HG03520 (cell line): ENCODE data around the gene TMEM190.
"Not testable (repeated sequence)": the region's sequence is repeated elsewhere in the genome, so short reads cannot be mapped to it uniquely, and the experiment has no call there.

ENCODE experiments used
- ATAC-seq: cut with Tn5 transposase; IDR thresholded peaks from one replicate; pipeline ENCODE4 v1.9.1; 2021; ENCODE audit warnings: mild to moderate bottlenecking, moderate library complexity; ENCODE audit not compliant: unreplicated experiment

The TMEM190 gene

GRCh38 chr19:55418185-55418584 lies 41.6 kb downstream of the TMEM190 start:
- ATAC-seq = no peak

GRCh38 chr19:55419103-55419502 lies 42.5 kb downstream of the TMEM190 start:
- no peak for ATAC-seq

GRCh38 chr19:55419624-55420236 lies 43.1 kb downstream of the TMEM190 start:
- ATAC-seq = no peak

GRCh38 chr19:55421281-55421680 lies 44.7 kb downstream of the TMEM190 start:
- not testable (repeated sequence) for ATAC-seq

- no peak for ATAC-seq
Measured at GRCh38 chr19:55423225-55424005, 46.8 kb downstream of the TMEM190 start.

GRCh38 chr19:55424518-55424917 lies 47.9 kb downstream of the TMEM190 start:
- ATAC-seq = no peak

GRCh38 chr19:55426042-55426441 lies 49.4 kb downstream of the TMEM190 start:
- ATAC-seq = no peak
